MM.1S (cell line): ENCODE measurements around the gene PLEKHH1.

ENCODE experiments used
- CTCF ChIP-seq: fragments of 300-600 bp; sonication (generic); IDR thresholded peaks from 2 replicates; pipeline ENCODE4 v1.5.1; 2016; ENCODE audit warnings: antibody characterized with exemption, low read length, mixed read lengths
- EZH2 ChIP-seq: fragments of 300-600 bp; sonication (generic); optimal IDR thresholded peaks from 2 replicates; pipeline ENCODE3; 2017; ENCODE audit warnings: low read depth, mild to moderate bottlenecking, antibody characterized with exemption, low read length, mixed read lengths

GRCh38 chr14:67551940-67552339, 18.9 kb downstream of the PLEKHH1 start:
- TF ChIP-seq EZH2 (no peak), CTCF (no peak)
